GM12872 (cell line): ENCODE data around the gene BCKDHA.

Experiments
- TF ChIP-seq, protein P1 (sequence below): IDR thresholded peaks from 3 replicates; pipeline ENCODE4 v1.5.1; 2011; ENCODE audit warnings: low read depth, mild to moderate bottlenecking, low read length, moderate library complexity; ENCODE audit not compliant: insufficient read depth

Gene BCKDHA

DNA sequence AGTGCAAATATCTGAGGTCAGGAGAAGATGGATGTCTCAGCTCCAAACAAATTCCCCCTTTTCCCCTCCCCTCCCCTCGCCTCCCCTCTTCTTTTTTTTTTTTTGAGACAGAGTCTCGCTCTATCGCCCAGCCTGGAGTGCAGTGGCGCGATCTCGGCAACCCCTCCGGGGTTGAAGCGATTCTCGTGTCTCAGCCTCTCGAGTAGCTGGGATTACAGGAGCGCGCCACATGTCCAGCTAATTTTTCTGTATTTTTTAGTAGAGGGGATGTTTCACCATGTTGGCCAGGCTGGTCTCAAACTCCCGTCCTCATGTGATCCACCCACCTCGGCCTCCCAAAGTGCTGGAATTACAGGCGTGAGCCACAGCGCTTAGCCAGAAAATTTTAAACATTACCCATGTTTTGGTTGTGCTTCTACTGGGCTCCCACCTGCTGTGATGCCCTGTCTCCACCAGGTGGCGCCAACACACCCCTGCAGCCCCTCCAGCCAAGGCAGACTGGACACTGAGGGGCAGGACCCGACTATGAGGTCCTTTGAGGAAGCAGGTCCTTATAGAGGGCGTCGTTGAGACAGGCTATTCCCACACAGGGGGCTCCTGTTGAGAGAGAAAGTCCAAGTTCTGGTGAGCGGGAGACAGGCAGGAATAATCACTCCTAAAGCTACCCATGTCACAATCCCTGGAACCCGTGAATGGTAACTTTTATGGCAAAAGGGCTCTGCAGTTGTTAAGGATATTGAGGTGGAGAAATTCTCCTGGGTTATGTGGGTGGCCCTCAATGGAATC lies 51.7 kb downstream of the BCKDHA start:
- TF ChIP-seq, protein P1, sequence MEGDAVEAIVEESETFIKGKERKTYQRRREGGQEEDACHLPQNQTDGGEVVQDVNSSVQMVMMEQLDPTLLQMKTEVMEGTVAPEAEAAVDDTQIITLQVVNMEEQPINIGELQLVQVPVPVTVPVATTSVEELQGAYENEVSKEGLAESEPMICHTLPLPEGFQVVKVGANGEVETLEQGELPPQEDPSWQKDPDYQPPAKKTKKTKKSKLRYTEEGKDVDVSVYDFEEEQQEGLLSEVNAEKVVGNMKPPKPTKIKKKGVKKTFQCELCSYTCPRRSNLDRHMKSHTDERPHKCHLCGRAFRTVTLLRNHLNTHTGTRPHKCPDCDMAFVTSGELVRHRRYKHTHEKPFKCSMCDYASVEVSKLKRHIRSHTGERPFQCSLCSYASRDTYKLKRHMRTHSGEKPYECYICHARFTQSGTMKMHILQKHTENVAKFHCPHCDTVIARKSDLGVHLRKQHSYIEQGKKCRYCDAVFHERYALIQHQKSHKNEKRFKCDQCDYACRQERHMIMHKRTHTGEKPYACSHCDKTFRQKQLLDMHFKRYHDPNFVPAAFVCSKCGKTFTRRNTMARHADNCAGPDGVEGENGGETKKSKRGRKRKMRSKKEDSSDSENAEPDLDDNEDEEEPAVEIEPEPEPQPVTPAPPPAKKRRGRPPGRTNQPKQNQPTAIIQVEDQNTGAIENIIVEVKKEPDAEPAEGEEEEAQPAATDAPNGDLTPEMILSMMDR, result peak; percentile 95

DNA sequence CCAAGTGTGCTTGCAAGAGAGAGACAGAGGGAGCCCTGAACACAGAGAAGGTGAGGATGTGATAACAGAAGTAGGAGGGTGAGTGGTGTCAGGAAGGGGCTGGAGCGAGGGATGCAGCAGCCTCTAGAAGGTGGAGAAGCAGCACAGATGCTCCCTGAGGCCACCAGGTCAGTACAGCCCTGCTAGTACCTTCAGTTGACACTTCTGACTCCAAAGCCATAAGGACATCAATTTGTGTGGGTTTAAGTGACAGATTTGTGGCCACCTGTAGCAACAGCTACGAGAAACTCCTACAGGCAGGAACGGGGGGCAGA lies 52.2 kb downstream of the BCKDHA start:
- TF ChIP-seq, protein P1, result no peak

DNA sequence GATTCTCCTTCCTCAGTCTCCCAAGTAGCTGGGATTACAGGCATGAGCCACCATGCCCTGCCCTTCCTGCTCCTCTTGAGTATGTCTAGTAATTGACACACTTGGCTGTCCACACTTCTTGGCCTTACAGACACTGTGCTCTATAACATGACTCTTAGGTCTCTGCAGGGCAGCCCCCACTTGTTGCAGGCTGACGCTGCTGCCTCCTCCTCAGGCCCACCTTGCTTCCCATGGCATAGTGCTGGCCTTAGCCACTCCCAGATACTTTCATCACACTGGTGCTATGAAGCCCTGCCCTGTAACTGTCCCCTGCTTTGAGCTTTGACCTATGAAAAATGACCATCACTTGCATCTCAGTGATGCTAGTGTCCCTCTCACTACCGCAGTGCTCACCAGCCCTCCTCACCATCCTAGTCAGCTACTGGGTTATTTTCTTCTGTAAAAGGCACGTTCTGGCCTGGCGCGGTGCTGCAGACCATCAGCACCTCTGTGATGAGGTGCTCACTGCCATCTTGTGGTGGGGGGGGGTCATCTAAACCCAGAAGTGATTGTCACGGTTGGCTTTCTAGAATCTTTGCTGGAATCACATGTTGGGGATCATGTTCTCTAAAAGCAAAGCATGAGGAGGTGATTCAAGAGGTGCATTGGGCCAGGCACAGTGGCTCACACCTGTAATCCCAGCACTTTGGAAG lies 55.1 kb downstream of the BCKDHA start:
- TF ChIP-seq, protein P1, result no peak

- TF ChIP-seq, protein P1, result no peak
Observed at GRCh38 chr19:41455936-41456335, 58.3 kb downstream of the BCKDHA start.

DNA sequence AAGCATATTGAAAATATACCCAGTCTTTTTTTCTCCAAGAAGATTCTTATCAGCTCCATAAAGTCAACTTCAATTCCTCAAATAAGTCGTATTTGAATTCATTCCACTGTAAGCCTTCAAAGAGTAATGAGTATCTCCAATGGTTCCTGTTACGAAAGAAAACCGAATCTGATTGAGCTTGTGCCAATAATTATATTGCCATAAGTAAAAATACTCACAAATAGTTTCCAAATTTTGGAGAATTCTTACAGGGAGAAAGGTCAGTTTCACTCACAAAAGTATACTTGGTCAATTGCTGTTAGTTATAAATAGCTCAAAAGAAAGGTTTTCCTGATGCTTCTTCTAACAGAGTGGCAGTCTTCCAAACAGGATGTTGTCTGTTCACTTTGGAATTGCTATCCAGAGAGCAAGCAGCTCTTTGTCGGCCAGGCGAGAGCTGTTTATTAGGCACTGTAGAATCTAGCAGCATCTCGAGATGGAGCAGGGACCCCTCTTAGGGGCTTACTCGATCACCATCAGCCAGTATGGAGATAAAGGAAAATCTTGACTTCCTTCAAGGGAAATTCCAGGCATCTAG lies 58.8 kb downstream of the BCKDHA start:
- TF ChIP-seq, protein P1, result no peak

DNA sequence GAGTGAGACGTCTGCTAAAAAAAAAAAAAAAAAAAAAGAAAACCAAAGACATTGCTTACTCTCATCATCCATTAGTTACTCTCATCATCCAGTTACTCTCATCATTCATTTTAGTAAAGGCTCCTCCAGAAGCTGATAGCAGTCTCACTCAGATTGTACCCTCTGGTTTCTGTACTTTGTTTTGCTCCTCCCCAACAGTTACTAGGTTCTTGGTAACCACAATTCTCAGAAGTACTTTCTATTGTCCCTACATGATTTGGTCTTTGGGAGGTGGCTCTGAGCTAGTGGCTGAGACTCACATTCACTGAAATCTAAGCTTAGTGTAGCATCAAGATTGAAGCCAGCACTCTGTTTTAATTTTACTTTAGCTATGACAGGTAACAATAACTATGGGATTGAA lies 59.6 kb downstream of the BCKDHA start:
- TF ChIP-seq, protein P1, result no peak

- TF ChIP-seq, protein P1, result no peak
Observed at GRCh38 chr19:41462497-41462896, 64.9 kb downstream of the BCKDHA start.
